Trophoblast cell (in vitro differentiated cells and primary cell): ENCODE results near the gene IL4.

Source experiments
- DNase-seq, 2 donors: peaks; one replicate each; pipeline ENCODE4 v3.0.0-alpha.2; 2016
- H2AFZ ChIP-seq: 2 replicates; pipeline ENCODE4 v1.6.1; 2013; ENCODE audit warnings: low read length, moderate library complexity, mild to moderate bottlenecking; ENCODE audit not compliant: insufficient read depth, poor library complexity
- H2AK5ac ChIP-seq: 2 replicates; pipeline ENCODE4 v1.6.1; 2013; ENCODE audit warnings: mild to moderate bottlenecking, low read length
- H2BK120ac ChIP-seq: 2 replicates; pipeline ENCODE4 v1.6.1; 2013; ENCODE audit warnings: low read length, mild to moderate bottlenecking, moderate library complexity; ENCODE audit not compliant: insufficient read depth, poor library complexity
- H2BK12ac ChIP-seq: 2 replicates; pipeline ENCODE4 v1.6.1; 2013; ENCODE audit warnings: mild to moderate bottlenecking, low read length, moderate library complexity
- H2BK5ac ChIP-seq: 2 replicates; pipeline ENCODE4 v1.6.1; 2013; ENCODE audit warnings: low read length, low read depth, moderate library complexity, mild to moderate bottlenecking; ENCODE audit not compliant: poor library complexity
- H3K14ac ChIP-seq: 2 replicates; pipeline ENCODE4 v1.6.1; 2013; ENCODE audit warnings: mild to moderate bottlenecking, low read length
- H3K18ac ChIP-seq: 2 replicates; pipeline ENCODE4 v1.6.1; 2013; ENCODE audit warnings: mild to moderate bottlenecking, low read length
- H3K23ac ChIP-seq: 2 replicates; pipeline ENCODE4 v1.6.1; 2013; ENCODE audit warnings: low read length
- H3K27ac ChIP-seq: 2 replicates; pipeline ENCODE4 v1.5.1; 2013; ENCODE audit warnings: low read depth, mild to moderate bottlenecking, inconsistent platforms, low read length, moderate library complexity
- H3K27me3 ChIP-seq: 2 replicates; pipeline ENCODE4 v1.6.1; 2013; ENCODE audit warnings: inconsistent platforms, mild to moderate bottlenecking, low read length, moderate library complexity; ENCODE audit not compliant: insufficient read depth
- H3K36me3 ChIP-seq, 2 experiments: 1 replicate in 1 of 2; 2 replicates in 1 of 2; pipeline ENCODE4 v1.6.1; 2013; ENCODE audit warnings: low read length in 2 of 2, mild to moderate bottlenecking in 2 of 2, moderate library complexity in 1 of 2; ENCODE audit not compliant: insufficient read depth in 2 of 2, control insufficient read depth in 1 of 2
- H3K4ac ChIP-seq: 2 replicates; pipeline ENCODE4 v1.6.1; 2013; ENCODE audit warnings: low read depth, mild to moderate bottlenecking, low read length, moderate library complexity
- H3K4me1 ChIP-seq, 2 experiments: 1 replicate in 1 of 2; 2 replicates in 1 of 2; pipeline ENCODE4 v1.6.1; 2013; ENCODE audit warnings: low read length in 2 of 2, mild to moderate bottlenecking in 2 of 2, moderate library complexity in 1 of 2; ENCODE audit not compliant: insufficient read depth in 2 of 2, control insufficient read depth in 1 of 2
- H3K4me2 ChIP-seq: 2 replicates; pipeline ENCODE4 v1.6.1; 2013; ENCODE audit warnings: inconsistent platforms, mild to moderate bottlenecking, low read length, moderate library complexity
- H3K4me3 ChIP-seq: 2 replicates; pipeline ENCODE4 v1.5.1; 2013; ENCODE audit warnings: mild to moderate bottlenecking, low read depth, low read length, inconsistent platforms
- H3K79me1 ChIP-seq: one replicate; pipeline ENCODE4 v1.6.1; 2013; ENCODE audit warnings: low read length
- H3K79me2 ChIP-seq: 2 replicates; pipeline ENCODE4 v1.6.1; 2013; ENCODE audit warnings: low read length, mild to moderate bottlenecking; ENCODE audit not compliant: control insufficient read depth, insufficient read depth, poor library complexity
- H3K9ac ChIP-seq: 2 replicates; pipeline ENCODE4 v1.6.1; 2013; ENCODE audit warnings: mild to moderate bottlenecking, low read length
- H3K9me3 ChIP-seq: 2 replicates; pipeline ENCODE4 v1.6.1; 2013; ENCODE audit warnings: low read depth, mild to moderate bottlenecking, control low read depth, inconsistent platforms, low read length; ENCODE audit not compliant: insufficient read depth
- H4K12ac ChIP-seq: 2 replicates; pipeline ENCODE4 v1.6.1; 2013; ENCODE audit warnings: low read depth, mild to moderate bottlenecking, low read length, moderate library complexity
- H4K8ac ChIP-seq: 2 replicates; pipeline ENCODE4 v1.6.1; 2013; ENCODE audit warnings: low read depth, mild to moderate bottlenecking, low read length, moderate library complexity
- H4K91ac ChIP-seq: one replicate; pipeline ENCODE4 v1.6.1; 2013; ENCODE audit warnings: low read depth, mild to moderate bottlenecking, low read length, moderate library complexity
- WGBS: extraction: QIAGEN DNeasy Blood & Tissue Kit; methylation state at CpG from one replicate; pipeline ENCODE4 v1.1.7; 2013; ENCODE audit warnings: missing lambda C conversion rate; ENCODE audit not compliant: insufficient read length, insufficient coverage; ENCODE audit errors: extremely low coverage; 5-methylcytosine and 5-hydroxymethylcytosine counted together

The IL4 gene

DNA sequence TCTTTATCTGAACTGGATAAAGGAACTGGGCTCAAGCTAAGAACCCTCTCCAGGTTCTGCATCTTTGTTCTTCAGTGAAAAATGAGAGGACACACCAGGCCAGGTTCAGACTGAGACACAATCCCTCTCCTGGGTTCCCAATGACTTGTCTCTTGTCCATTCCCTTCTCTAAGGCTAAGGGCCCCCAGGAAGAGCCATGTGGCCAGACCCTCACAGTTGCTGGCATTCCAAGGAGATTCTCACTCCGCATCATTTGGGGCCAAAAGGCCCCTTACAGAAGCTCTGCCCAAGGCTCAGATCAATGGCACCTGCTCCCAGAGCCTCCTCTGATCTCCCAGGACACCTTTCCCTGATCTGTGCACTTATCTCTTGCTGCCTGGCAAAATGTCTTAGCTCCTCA, 4.9 kb downstream of the IL4 start:
- Histone ChIP-seq H4K12ac (no peak overlapping the region), H2AFZ (no peak overlapping the region), H2BK12ac (no peak overlapping the region), H3K4ac (no peak overlapping the region), H3K36me3 (no peaks in the 10 kb centered on the region), H3K79me1 (no peaks in the 10 kb centered on the region), H2AK5ac (no peak overlapping the region), H3K23ac (no peak overlapping the region), H2BK120ac (no peak overlapping the region), H3K79me2 (no peaks in the 10 kb centered on the region), H3K9me3 (no peaks in the 10 kb centered on the region), H3K9ac (no peak overlapping the region), H4K8ac (no peak overlapping the region), H3K4me1 (no peaks in the 10 kb centered on the region), H3K4me3 (no peak overlapping the region), H3K14ac (no peak overlapping the region), H4K91ac (no peak overlapping the region), H3K18ac (no peak overlapping the region), H3K27ac (no peak overlapping the region), H2BK5ac (no peak overlapping the region), H3K4me2 (no peak overlapping the region), H3K27me3 (no peaks in the 10 kb centered on the region)
- WGBS: no CpG with 5 or more reads among the region's 1 CpG
- no peak for DNase-seq

DNA sequence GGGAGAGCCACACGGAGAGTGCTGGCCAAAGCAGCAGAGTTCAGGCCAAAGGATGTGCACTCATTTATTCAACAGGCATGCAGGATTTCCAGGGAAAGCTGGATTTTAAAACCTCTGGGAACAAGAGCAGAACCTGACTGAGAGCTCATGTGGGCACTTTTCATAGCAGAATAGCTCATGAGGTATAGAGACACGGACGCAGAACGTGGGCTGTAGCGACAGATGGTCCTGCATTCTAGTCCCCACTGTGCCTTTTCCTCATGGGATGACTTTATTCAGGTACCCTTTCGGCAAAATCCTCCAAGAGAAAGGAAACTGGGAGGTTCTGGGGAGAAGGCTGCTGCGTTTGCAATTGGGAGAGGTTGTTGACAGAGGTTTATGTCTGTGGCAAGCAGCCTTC, 5.4 kb downstream of the IL4 start:
- WGBS: no CpG with 5 or more reads among the region's 7 CpGs
- H3K14ac ChIP-seq: no peak overlapping the region
- H3K18ac ChIP-seq: no peak overlapping the region
- no peaks in the 10 kb centered on the region for H3K27me3 ChIP-seq
- no peak overlapping the region for H2BK120ac ChIP-seq
- H4K12ac ChIP-seq: no peak overlapping the region
- no peak overlapping the region for H2AFZ ChIP-seq
- H2BK5ac ChIP-seq: no peak overlapping the region
- H2BK12ac ChIP-seq: no peak overlapping the region
- no peak overlapping the region for H4K91ac ChIP-seq
- H3K27ac ChIP-seq: no peak overlapping the region
- no peak overlapping the region for H2AK5ac ChIP-seq
- H3K79me2 ChIP-seq: no peaks in the 10 kb centered on the region
- H3K4me1 ChIP-seq: no peaks in the 10 kb centered on the region
- H3K4me3 ChIP-seq: no peak overlapping the region
- DNase-seq: no peak
- H3K4ac ChIP-seq: no peak overlapping the region
- no peak overlapping the region for H3K9ac ChIP-seq
- no peak overlapping the region for H3K23ac ChIP-seq
- H3K36me3 ChIP-seq: no peaks in the 10 kb centered on the region
- no peak overlapping the region for H4K8ac ChIP-seq
- H3K79me1 ChIP-seq: no peaks in the 10 kb centered on the region
- H3K9me3 ChIP-seq: no peaks in the 10 kb centered on the region
- H3K4me2 ChIP-seq: no peak overlapping the region

DNA sequence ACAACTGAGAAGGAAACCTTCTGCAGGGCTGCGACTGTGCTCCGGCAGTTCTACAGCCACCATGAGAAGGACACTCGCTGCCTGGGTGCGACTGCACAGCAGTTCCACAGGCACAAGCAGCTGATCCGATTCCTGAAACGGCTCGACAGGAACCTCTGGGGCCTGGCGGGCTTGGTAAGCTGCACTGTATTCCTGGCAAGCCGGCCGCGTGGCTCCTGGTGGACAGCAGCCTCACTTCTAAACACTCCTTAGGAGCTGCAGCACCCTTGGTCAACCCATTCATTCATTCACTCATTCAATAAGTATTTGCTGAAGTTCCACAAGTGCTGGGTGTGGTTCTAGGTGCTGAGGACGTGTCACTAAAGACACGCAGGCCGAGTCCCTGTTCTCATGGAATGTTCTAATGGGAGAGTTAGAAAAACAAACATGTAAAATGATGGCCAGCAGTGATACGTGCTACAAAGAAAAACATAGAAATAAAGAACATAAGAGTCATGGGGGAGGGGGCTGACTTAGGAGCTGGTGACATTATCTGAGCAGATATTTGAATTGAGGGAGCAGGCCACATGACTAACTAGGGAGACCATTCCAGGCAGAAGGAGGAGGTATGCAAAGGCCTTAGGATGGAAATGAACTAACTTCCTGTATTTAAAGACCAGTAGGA, 6.1 kb downstream of the IL4 start:
- no peak overlapping the region for H2BK120ac ChIP-seq
- H3K14ac ChIP-seq: no peak overlapping the region
- no peak overlapping the region for H3K4me3 ChIP-seq
- WGBS: no CpG with 5 or more reads among the region's 15 CpGs
- no peaks in the 10 kb centered on the region for H3K79me1 ChIP-seq
- H3K4me1 ChIP-seq: no peaks in the 10 kb centered on the region
- no peaks in the 10 kb centered on the region for H3K79me2 ChIP-seq
- no peak overlapping the region for H3K23ac ChIP-seq
- H3K4me2 ChIP-seq: no peak overlapping the region
- no peak overlapping the region for H2BK5ac ChIP-seq
- no peak overlapping the region for H4K12ac ChIP-seq
- H4K91ac ChIP-seq: no peak overlapping the region
- peak; percentile 18 to 60 for DNase-seq
- H4K8ac ChIP-seq: no peak overlapping the region
- H3K36me3 ChIP-seq: no peaks in the 10 kb centered on the region
- no peak overlapping the region for H3K27ac ChIP-seq
- no peak overlapping the region for H3K9ac ChIP-seq
- H3K27me3 ChIP-seq: no peaks in the 10 kb centered on the region
- H3K4ac ChIP-seq: no peak overlapping the region
- no peak overlapping the region for H2AK5ac ChIP-seq
- H3K9me3 ChIP-seq: no peaks in the 10 kb centered on the region
- no peak overlapping the region for H2BK12ac ChIP-seq
- H2AFZ ChIP-seq: no peak overlapping the region
- no peak overlapping the region for H3K18ac ChIP-seq

DNA sequence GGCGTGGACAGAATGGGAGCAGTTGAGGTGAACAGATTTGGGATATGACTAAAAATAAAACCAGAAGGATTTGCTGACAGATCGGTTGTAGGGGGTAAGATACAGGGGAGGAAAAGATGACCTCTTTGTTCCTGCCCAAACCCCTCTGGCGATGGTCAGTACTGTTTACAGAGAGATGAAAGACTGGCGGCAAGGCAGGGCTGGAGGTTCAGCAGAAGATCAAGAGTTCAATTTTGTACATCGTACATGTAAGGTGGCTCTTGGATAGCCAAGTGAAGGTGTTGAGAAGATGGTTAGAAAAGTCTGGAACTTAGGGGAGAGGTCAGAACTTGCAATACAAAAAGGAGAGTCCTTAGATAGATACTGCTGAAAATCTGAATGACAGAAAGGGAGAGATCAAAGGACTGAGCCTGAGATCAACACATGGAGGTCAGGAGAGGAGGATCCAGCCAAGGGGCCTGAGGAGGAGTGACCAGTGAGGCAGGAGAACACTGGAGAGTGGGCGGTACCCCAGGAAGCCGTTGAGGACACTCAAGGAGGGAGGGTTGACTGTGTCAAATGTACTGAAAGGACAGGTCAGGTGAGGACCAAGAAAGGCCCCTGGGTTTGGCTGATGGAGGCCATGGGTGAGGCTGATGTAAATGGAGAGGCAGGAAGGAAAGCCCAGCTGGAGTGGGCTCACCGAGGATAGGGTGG, 7.1 kb downstream of the IL4 start:
- Histone ChIP-seq H3K4me1 (no peaks in the 10 kb centered on the region), H2BK5ac (no peak overlapping the region), H4K8ac (no peak overlapping the region), H3K36me3 (no peaks in the 10 kb centered on the region), H2AK5ac (no peak overlapping the region), H3K27ac (no peak overlapping the region), H3K23ac (no peak overlapping the region), H3K9me3 (no peaks in the 10 kb centered on the region), H3K18ac (no peak overlapping the region), H3K4ac (no peak overlapping the region), H3K9ac (no peak overlapping the region), H3K27me3 (no peaks in the 10 kb centered on the region), H3K4me3 (no peak overlapping the region), H4K91ac (no peak overlapping the region), H3K79me1 (no peaks in the 10 kb centered on the region), H4K12ac (no peak overlapping the region), H2BK120ac (no peak overlapping the region), H2BK12ac (no peak overlapping the region), H3K14ac (no peak overlapping the region), H3K4me2 (no peak overlapping the region), H3K79me2 (no peaks in the 10 kb centered on the region), H2AFZ (no peak overlapping the region)
- WGBS: no CpG with 5 or more reads among the region's 8 CpGs
- DNase-seq: no peak
